Spleen (tissue), 7 donors: Measurements from ENCODE around the gene UBL4A.

Experiments used
- POLR2A ChIP-seq, 3 donors: fragments of 450-650 bp; IDR thresholded peaks; one replicate each; pipeline ENCODE4 v1.5.1; 2017; ENCODE audit warnings: antibody characterized with exemption in 3 of 3, mild to moderate bottlenecking in 1 of 3
- POLR2AphosphoS5 ChIP-seq, 3 donors: sonication (generic); formaldehyde crosslinking; IDR thresholded peaks; one replicate each; pipeline ENCODE4 v1.5.1; 2017; ENCODE audit warnings: antibody characterized with exemption in 3 of 3
- TF ChIP-seq, protein P1 (sequence below), 11 experiments: fragments of 200-600 bp in 7 of 11; fragments of 450-650 bp in 4 of 11; sonication (generic) in 4 of 11; IDR thresholded peaks in 8 of 11; conservative IDR thresholded peaks in 3 of 11; 1 replicate in 7 of 11; 2 replicates in 4 of 11; pipeline versions ENCODE4 v1.4.0 to v1.8.0; 2016 to 2021; ENCODE audit warnings: antibody characterized with exemption in 11 of 11, inconsistent platforms in 4 of 11, mild to moderate bottlenecking in 1 of 11
- donor health status: DM: no; HTN: no; CAD: no; lungs with moderate emphysema.
- donor health status: DM: no; HTN: no; CAD: no.
- donor health status: DM: no; HTN: no; CAD: no.

DNA sequence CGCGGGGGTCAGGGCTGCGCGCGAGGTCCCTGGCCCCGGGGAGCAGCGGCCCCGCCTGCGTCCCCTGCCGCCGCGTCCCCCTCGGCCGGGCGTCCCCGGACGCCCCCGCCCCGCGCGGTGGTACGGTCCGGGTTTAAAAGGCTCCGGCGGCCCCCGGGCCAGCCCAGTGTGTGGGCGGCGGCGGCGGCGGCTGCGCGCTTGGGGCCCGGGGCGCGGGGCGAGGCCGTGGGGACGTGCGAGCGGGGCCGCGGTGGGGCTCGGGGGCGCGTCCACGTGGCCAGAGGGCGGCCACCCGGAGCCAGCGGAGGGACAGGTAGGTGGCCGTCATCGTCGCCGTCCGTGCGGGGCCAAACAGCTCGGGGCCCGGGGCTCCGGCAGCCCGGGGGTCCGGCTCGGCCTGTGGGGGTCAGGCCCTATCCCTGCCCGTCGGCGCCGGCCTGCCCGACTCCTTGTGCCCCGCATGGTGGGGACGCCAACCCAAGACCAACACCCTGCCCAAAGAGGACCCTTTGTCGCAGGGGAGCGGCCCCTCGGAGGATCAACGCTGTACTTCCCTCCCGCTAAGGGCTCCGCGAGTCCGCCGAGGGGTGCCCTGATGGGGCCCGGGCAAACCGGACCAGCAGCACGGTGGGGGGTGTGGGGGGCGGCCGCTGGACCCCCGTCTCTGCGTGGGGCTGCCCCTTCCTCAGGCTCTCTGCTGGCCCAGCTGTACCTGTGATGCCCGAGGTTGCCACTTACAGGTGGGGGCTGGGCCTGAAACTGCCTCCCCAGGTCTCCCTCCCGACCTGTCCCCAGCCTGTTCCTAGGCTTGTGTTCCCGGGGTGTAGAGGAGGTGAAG lies 28.1 kb downstream of the UBL4A start, which contains the start of gene PLXNA3:
- TF ChIP-seq, protein P1, sequence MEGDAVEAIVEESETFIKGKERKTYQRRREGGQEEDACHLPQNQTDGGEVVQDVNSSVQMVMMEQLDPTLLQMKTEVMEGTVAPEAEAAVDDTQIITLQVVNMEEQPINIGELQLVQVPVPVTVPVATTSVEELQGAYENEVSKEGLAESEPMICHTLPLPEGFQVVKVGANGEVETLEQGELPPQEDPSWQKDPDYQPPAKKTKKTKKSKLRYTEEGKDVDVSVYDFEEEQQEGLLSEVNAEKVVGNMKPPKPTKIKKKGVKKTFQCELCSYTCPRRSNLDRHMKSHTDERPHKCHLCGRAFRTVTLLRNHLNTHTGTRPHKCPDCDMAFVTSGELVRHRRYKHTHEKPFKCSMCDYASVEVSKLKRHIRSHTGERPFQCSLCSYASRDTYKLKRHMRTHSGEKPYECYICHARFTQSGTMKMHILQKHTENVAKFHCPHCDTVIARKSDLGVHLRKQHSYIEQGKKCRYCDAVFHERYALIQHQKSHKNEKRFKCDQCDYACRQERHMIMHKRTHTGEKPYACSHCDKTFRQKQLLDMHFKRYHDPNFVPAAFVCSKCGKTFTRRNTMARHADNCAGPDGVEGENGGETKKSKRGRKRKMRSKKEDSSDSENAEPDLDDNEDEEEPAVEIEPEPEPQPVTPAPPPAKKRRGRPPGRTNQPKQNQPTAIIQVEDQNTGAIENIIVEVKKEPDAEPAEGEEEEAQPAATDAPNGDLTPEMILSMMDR (IDR thresholded peaks at IDR 0.05 in 8 of 11, conservative IDR thresholded peaks at IDR 0.05 in 3 of 11), result no peak
- TF ChIP-seq POLR2AphosphoS5 (IDR thresholded peaks at IDR 0.05) (peak; percentile 41 to 84 (median 61)), POLR2A (IDR thresholded peaks at IDR 0.05) (peak in 1 of 3 donors; percentile 41)
